Skeletal muscle satellite cell (primary cell): ENCODE data around the gene HRH4.

Experiments used
- H3K27me3 ChIP-seq: 2 replicates; pipeline ENCODE4 v1.7.0; 2013; ENCODE audit warnings: low read length; ENCODE audit not compliant: control insufficient read depth, insufficient read depth
- H3K36me3 ChIP-seq: 2 replicates; pipeline ENCODE4 v1.7.0; 2013; ENCODE audit warnings: mild to moderate bottlenecking, control low read depth, low read length; ENCODE audit not compliant: insufficient read depth
- H3K4me1 ChIP-seq: 2 replicates; pipeline ENCODE4 v1.7.0; 2013; ENCODE audit warnings: low read length; ENCODE audit not compliant: control insufficient read depth, insufficient read depth
- H3K4me2 ChIP-seq: 2 replicates; pipeline ENCODE4 v1.7.0; 2013; ENCODE audit warnings: mild to moderate bottlenecking, low read length
- H3K4me3 ChIP-seq: 2 replicates; pipeline ENCODE4 v1.7.0; 2013; ENCODE audit warnings: low read length
- H3K9ac ChIP-seq: 2 replicates; pipeline ENCODE4 v1.7.0; 2013; ENCODE audit warnings: mild to moderate bottlenecking, low read depth, low read length, moderate library complexity
- H3K9me3 ChIP-seq: replicated peaks from 2 replicates; pipeline ENCODE4 v1.7.0; 2013; ENCODE audit warnings: mild to moderate bottlenecking, control low read depth, low read length

Gene HRH4

DNA sequence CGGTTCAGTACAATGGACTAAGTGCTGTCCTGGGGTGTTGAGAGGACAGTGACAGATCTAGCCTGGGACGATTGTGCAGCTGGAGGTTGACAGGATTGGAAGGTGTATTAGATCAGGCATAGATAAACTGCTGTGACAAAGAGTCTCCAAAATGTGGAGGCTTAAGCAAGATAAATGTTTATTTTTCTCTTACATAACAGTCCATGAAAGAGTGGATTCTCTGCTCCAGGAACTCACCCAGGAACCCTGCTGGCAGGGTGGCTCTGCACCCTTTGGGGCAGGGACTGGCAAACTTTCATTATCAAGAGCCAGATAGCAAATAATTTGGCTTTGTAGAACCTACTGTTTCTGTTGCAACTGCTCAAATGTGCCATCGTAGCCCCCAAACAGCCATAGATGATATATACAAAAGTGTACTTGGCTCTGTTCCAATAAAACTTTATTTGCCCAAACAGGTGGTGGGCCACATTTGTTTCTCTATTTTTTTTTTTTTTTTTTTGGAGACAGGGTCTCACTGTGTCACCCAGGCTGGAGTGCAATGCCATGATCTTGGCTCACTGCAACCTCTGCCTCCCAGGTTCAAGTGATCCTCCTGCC, 9.7 kb downstream of the HRH4 start:
- H3K27me3 ChIP-seq = no peaks in the 10 kb centered on the region
- H3K4me2 ChIP-seq = no peak overlapping the region
- no peaks in the 10 kb centered on the region for H3K9me3 ChIP-seq
- H3K4me3 ChIP-seq = no peak overlapping the region
- H3K4me1 ChIP-seq = no peaks in the 10 kb centered on the region
- no peaks in the 10 kb centered on the region for H3K36me3 ChIP-seq
- H3K9ac ChIP-seq = no peak overlapping the region

DNA sequence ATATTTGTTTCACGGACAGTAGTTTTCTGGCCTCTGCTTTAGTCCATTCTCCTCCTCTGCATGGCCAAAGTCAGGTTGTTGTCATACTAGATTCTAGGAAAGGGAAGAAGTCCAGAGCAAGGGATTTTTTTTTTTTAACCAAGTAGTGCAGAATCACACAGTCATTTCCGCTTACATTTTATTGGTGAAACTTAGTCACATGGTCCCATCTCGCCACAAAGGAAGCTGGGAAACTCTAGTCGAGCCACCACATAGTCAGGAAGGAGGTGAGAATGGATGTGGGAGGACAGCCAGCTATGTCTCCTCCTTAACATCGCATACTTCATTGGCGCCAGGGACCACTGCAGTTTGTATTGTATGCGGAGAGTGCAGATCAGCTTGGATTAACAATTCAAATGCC, 10.4 kb downstream of the HRH4 start:
- Histone ChIP-seq H3K4me2 (no peak overlapping the region), H3K9me3 (no peaks in the 10 kb centered on the region), H3K4me3 (no peak overlapping the region), H3K27me3 (no peaks in the 10 kb centered on the region), H3K4me1 (no peaks in the 10 kb centered on the region), H3K9ac (no peak overlapping the region), H3K36me3 (no peaks in the 10 kb centered on the region)

DNA sequence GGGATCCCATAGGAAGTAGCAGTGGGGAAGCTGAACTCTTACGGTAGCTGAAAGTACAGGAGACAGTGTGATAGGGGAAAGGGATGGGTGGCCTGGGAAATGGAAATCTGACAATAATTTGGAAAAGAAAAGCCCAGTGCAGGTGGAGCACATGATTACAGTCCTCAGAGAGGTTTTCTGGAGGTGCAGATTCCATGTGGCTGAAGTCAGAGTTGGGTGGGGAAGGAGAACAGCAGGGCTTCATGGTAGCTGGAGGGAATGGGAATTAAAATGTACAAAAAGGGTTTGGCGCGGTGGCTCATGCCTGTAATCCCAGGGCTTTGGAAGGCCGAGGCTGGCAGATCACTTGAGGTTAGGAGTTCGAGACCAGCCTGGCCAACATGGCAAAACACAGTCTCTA, 12.2 kb downstream of the HRH4 start:
- no peaks in the 10 kb centered on the region for H3K9me3 ChIP-seq
- no peaks in the 10 kb centered on the region for H3K27me3 ChIP-seq
- H3K36me3 ChIP-seq = no peaks in the 10 kb centered on the region
- H3K4me1 ChIP-seq = no peaks in the 10 kb centered on the region
- no peak overlapping the region for H3K4me2 ChIP-seq
- H3K4me3 ChIP-seq = no peak overlapping the region
- no peak overlapping the region for H3K9ac ChIP-seq

DNA sequence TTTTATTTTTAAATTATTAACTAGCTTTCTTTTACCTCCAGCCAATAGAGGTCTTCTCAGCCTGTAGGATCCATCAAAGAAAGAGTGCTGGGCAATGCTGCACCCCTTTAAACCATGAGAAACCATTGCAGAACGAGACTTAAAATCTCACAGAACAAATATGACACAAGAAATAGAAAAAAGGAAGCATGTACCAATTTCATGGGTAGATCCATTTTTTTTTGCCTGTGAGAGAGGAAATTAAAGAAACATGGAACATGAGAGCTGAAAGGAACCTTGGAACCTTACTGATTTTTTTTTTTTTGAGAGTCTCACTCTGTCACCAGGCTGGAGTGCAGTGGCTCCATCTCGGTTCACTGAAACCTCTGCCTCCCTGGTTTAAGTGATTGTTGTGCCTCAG, 14.0 kb downstream of the HRH4 start:
- no peak overlapping the region for H3K9ac ChIP-seq
- no peak overlapping the region for H3K4me3 ChIP-seq
- H3K9me3 ChIP-seq = no peaks in the 10 kb centered on the region
- H3K4me2 ChIP-seq = no peak overlapping the region
- H3K36me3 ChIP-seq = no peaks in the 10 kb centered on the region
- no peaks in the 10 kb centered on the region for H3K4me1 ChIP-seq
- H3K27me3 ChIP-seq = no peaks in the 10 kb centered on the region

DNA sequence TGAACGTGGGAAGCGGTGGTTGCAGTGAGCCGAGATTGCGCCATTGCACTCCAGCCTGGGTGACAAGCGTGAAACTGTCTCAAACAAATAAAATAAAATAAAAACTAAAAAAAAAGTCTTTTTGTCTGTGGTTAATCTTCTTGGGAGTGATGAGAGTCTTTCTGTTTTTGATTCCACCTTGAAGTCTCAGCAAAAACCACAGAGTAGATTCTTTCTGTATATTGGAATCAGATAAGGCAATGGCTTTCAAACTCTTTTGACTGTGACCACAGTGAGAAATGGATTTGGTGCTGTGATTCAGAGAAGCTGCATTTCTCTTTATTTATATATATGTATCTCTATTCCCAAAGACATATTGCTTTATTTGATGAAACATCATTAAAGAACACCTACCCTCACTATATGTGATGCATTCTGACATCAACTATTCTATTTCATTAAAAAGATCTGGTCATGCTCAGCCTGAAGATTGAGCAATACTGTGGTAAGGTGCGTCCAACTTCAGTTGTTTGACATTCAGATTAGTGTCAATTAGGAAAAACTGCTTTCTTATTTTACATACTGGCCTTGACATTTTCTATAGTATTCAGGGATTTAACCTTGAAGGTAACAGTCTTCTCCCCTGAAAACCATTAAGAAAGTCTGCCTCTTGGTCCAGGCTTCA, 15.6 kb downstream of the HRH4 start:
- Histone ChIP-seq H3K4me2 (no peak overlapping the region), H3K4me3 (no peak overlapping the region), H3K27me3 (no peaks in the 10 kb centered on the region), H3K9ac (no peak overlapping the region), H3K4me1 (no peaks in the 10 kb centered on the region), H3K36me3 (no peaks in the 10 kb centered on the region), H3K9me3 (no peaks in the 10 kb centered on the region)

DNA sequence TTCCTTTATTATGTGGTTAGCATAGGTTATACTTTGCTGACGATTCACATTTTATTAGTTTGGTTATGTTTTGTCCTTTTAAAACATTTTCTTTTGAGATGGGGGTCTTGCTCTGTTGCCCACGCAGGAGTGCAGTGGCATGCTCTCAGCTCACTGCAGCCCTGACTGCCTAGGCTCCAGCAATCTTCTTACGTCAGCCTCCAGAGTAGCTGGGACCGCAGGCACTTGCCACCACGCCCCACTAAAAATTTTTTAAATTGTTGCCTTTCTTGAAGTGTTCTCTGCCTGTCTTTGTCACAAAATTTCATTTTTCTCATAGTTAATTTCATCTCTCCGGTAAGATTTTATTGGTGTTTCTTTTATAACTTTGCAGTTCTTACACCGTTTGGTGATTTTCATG, 18.9 kb downstream of the HRH4 start:
- no peak overlapping the region for H3K4me3 ChIP-seq
- H3K4me1 ChIP-seq = no peaks in the 10 kb centered on the region
- no peak overlapping the region for H3K4me2 ChIP-seq
- no peaks in the 10 kb centered on the region for H3K36me3 ChIP-seq
- H3K27me3 ChIP-seq = peaks cover 6% of the 10 kb centered on the region
- H3K9ac ChIP-seq = no peak overlapping the region
- no peaks in the 10 kb centered on the region for H3K9me3 ChIP-seq

DNA sequence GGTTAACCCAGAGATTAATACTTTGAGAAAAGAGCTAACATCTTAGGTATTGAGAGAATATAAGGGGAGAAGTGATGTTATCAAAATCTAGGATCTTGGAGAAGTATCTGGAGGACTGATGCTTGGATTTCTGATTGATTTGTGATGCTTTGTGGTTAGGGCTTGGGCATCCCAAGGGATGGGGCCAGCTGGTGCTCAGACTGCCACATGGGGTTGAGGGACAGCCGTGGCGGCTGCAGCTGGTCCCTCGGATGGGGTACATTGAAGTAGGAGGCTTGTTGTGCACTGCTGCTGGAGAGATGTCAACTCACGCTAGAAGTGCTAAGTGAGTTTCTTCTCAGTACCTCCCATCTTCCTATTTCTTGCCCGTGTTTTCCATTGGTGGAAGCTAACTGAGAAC, 22.4 kb downstream of the HRH4 start:
- Histone ChIP-seq H3K27me3 (peaks cover 31% of the 10 kb centered on the region), H3K36me3 (no peaks in the 10 kb centered on the region), H3K4me1 (no peaks in the 10 kb centered on the region), H3K4me3 (no peak overlapping the region), H3K4me2 (no peak overlapping the region), H3K9me3 (no peaks in the 10 kb centered on the region), H3K9ac (no peak overlapping the region)

DNA sequence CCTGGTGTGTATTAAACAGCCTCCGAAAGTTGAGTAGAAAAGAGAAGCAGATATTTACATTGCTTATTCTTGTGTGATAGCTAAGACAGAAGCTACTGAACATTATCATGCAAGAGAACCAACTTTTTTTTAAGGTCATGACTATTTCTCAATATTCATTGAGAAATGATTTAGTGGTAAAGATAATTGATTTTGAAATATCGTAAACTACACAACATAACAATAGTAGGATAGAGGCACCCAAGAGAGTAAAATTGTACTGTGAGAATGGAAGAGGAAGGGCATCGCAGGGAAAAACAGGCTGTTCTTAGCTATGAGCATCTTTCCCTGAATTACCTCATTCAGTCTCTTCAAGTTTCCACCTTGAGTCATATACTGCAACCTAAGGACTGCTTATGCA, 25.2 kb downstream of the HRH4 start:
- no peak overlapping the region for H3K4me2 ChIP-seq
- no peaks in the 10 kb centered on the region for H3K36me3 ChIP-seq
- H3K9ac ChIP-seq = no peak overlapping the region
- no peaks in the 10 kb centered on the region for H3K4me1 ChIP-seq
- H3K27me3 ChIP-seq = peaks cover 31% of the 10 kb centered on the region
- no peaks in the 10 kb centered on the region for H3K9me3 ChIP-seq
- no peak overlapping the region for H3K4me3 ChIP-seq

DNA sequence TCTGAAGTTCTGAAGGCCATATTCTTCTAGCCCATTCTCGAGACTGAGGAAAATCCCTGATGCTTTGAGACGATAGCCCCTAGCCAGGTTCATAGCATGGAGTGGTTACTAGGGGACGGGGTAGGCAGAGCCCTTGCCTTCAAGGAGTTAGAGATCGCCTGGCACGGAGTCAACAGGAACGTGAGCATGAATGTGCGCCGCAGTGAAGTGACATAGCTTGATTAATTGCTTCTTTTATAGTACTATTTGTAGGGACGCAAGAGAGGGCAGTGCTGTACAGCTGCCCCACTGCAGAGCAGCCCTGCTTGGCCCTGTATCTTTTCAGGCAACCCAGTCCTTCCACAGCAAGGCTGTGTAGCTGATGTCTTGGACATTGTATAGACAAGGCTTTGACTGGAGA, 26.2 kb downstream of the HRH4 start:
- Histone ChIP-seq H3K4me3 (no peak overlapping the region), H3K4me2 (no peak overlapping the region), H3K9ac (no peak overlapping the region), H3K9me3 (no peaks in the 10 kb centered on the region), H3K27me3 (peaks cover 31% of the 10 kb centered on the region), H3K36me3 (no peaks in the 10 kb centered on the region), H3K4me1 (no peaks in the 10 kb centered on the region)

DNA sequence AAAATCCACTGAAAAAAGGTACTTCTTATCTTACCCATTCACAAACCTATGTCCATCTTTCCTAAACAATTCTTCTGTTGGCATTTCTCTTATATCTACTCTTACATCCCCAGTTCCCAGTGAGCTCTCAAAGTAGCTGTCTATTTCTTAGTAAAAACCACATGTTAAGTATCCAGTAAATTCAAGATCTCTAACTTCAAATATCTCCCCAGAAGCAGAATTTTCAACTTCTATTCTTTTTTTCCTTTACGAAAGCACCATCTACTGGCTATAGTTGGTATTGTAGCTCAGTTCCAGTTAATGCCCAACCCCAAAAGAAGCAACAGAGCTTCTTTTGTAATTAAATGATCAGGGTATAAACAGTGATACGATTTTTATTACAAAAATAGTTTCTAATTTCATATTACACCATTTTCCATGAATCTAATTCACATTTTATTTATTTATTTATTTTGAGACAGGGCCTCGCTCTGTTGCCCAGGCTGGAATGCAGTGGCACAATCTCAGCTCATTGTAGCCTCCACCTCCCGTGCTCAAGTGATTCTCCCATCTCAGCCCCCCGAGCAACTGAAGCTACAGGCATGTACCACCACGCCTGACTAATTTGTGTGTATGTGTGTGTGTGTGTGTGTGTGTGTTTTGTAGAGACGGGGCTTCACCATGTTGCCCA, 28.5 kb downstream of the HRH4 start:
- no peaks in the 10 kb centered on the region for H3K36me3 ChIP-seq
- no peaks in the 10 kb centered on the region for H3K4me1 ChIP-seq
- H3K4me2 ChIP-seq = no peak overlapping the region
- no peak overlapping the region for H3K4me3 ChIP-seq
- H3K27me3 ChIP-seq = peaks cover 33% of the 10 kb centered on the region
- H3K9ac ChIP-seq = no peak overlapping the region
- no peaks in the 10 kb centered on the region for H3K9me3 ChIP-seq

DNA sequence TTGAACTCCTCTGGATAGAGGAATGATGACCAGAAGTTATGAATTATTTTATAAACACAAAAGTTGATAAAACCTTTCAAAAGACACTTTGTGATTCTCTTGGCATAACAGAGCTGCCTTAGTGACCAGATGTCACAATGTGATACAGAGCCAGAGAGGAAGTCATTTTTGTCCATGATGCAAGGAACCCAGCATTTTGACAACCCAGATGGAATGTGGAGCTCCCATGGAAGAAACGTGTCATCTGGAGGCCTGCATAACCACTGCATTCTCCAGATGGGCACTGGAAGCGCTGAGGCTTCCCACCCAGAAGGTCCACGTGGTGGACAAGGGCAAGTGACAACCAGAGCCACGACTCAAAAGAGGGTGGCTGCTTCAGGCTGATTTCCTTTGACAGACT, 30.1 kb downstream of the HRH4 start:
- H3K4me1 ChIP-seq = no peaks in the 10 kb centered on the region
- H3K4me3 ChIP-seq = no peak overlapping the region
- H3K36me3 ChIP-seq = no peaks in the 10 kb centered on the region

More for the DNA sequence above, 30.1 kb downstream of the HRH4 start:
- no peak overlapping the region for H3K9ac ChIP-seq
- peaks cover 32% of the 10 kb centered on the region for H3K27me3 ChIP-seq
- H3K9me3 ChIP-seq = no peaks in the 10 kb centered on the region
- H3K4me2 ChIP-seq = no peak overlapping the region
